Left ventricle myocardium inferior (tissue), 1 donor: ENCODE data around the gene KCNAB2. TPM values are rescaled to one million over a fixed set of nuclear protein-coding genes. Genes with fewer than 3 reads are reported as not detected.

Experiments used
- DNase-seq: peaks from one replicate; pipeline ENCODE4 v3.0.0-alpha.2; 2020
- H3K27ac ChIP-seq: fragments of 200-600 bp; replicated peaks from 2 replicates; pipeline ENCODE4 v1.8.0; 2021
- H3K27me3 ChIP-seq: fragments of 200-600 bp; 2 replicates; pipeline ENCODE4 v1.8.0; 2021; ENCODE audit warnings: low read depth
- H3K36me3 ChIP-seq: fragments of 200-600 bp; 2 replicates; pipeline ENCODE4 v1.8.0; 2021
- H3K4me1 ChIP-seq: fragments of 200-600 bp; 2 replicates; pipeline ENCODE4 v1.8.0; 2021
- H3K4me3 ChIP-seq: fragments of 200-600 bp; 2 replicates; pipeline ENCODE4 v1.8.0; 2021; ENCODE audit warnings: mild to moderate bottlenecking, moderate library complexity
- H3K9me3 ChIP-seq: fragments of 200-600 bp; replicated peaks from 2 replicates; pipeline ENCODE4 v1.8.0; 2021
- CTCF ChIP-seq: fragments of 200-600 bp; IDR thresholded peaks from 2 replicates; pipeline ENCODE4 v1.8.0; 2021; ENCODE audit warnings: antibody characterized with exemption, mild to moderate bottlenecking, borderline replicate concordance
- intact Hi-C: fragments of 100-400 bp; cut with micrococcal nuclease; formaldehyde crosslinking; loops from one replicate; pipeline ENCODE4 v1.11.0; 2022
- total RNA-seq: library from RNA; stranded (reverse); fragmentation: NEBNext Ultra II Directional; extraction: Animal tissue kit (Norgen Biotek cat#: 25700); gene quantifications from one replicate; pipeline ENCODE4 v1.2.1, GENCODE V29; 2021
- donor health status: DM: no; HTN: yes; CAD: no; lungs with severe emphysema.

The KCNAB2 gene
- total RNA-seq, 1 donor from 2014 or later: 31.0 TPM

- Histone ChIP-seq H3K4me3 (no peak overlapping the region), H3K9me3 (no peaks in the 10 kb centered on the region), H3K27ac (no peak overlapping the region), H3K36me3 (peaks cover 8% of the 10 kb centered on the region), H3K4me1 (no peaks in the 10 kb centered on the region), H3K27me3 (no peaks in the 10 kb centered on the region)
- intact Hi-C loops: no loop called here
- TF ChIP-seq CTCF: no peak
- DNase-seq: no peak
Measured at GRCh38 chr1:6046279-6046678, 591 bp downstream of the KCNAB2 start.

GRCh38 chr1:6048179-6048867 lies 2.6 kb downstream of the KCNAB2 start:
- intact Hi-C loops: no loop called here
- Histone ChIP-seq H3K27ac (no peak overlapping the region), H3K27me3 (no peaks in the 10 kb centered on the region), H3K4me3 (no peak overlapping the region), H3K36me3 (no peaks in the 10 kb centered on the region), H3K4me1 (peaks cover 9% of the 10 kb centered on the region), H3K9me3 (no peaks in the 10 kb centered on the region)
- no peak for DNase-seq
- TF ChIP-seq CTCF: no peak

GRCh38 chr1:6049419-6049818 lies 3.7 kb downstream of the KCNAB2 start:
- no peaks in the 10 kb centered on the region for H3K9me3 ChIP-seq
- H3K4me3 ChIP-seq: no peak overlapping the region
- no peaks in the 10 kb centered on the region for H3K27me3 ChIP-seq
- TF ChIP-seq CTCF: no peak
- no peaks in the 10 kb centered on the region for H3K36me3 ChIP-seq
- no peak overlapping the region for H3K27ac ChIP-seq
- intact Hi-C loops: no loop called here
- H3K4me1 ChIP-seq: peaks cover 10% of the 10 kb centered on the region
- no peak for DNase-seq

- intact Hi-C loops: loop anchor here (10.0 kb wide), 2 partner anchors 133 to 203 kb away; partner anchors contain the start of gene CHD5
- no peak overlapping the region for H3K27ac ChIP-seq
- H3K9me3 ChIP-seq: no peaks in the 10 kb centered on the region
- no peaks in the 10 kb centered on the region for H3K36me3 ChIP-seq
- H3K27me3 ChIP-seq: no peaks in the 10 kb centered on the region
- peaks cover 10% of the 10 kb centered on the region for H3K4me1 ChIP-seq
- DNase-seq: no peak
- TF ChIP-seq CTCF: no peak
- H3K4me3 ChIP-seq: no peak overlapping the region
Measured at GRCh38 chr1:6051423-6051822, 5.7 kb downstream of the KCNAB2 start.

GRCh38 chr1:6052543-6053205 lies 7.0 kb downstream of the KCNAB2 start:
- peak; percentile 63 for TF ChIP-seq CTCF
- Histone ChIP-seq H3K36me3 (no peaks in the 10 kb centered on the region), H3K27me3 (no peaks in the 10 kb centered on the region), H3K27ac (no peak overlapping the region), H3K9me3 (no peaks in the 10 kb centered on the region), H3K4me3 (no peak overlapping the region), H3K4me1 (peaks cover 12% of the 10 kb centered on the region)
- intact Hi-C loops: loop anchor here (10.0 kb wide), 2 partner anchors 132 to 202 kb away; partner anchors contain the start of gene CHD5
- DNase-seq: peak; percentile 61
